GM21576 (cell line): Measurements from ENCODE around the gene HSD17B1.
"Not testable (repeated sequence)": the region's sequence is repeated elsewhere in the genome, so short reads cannot be mapped to it uniquely, and the experiment has no call there.

Experiments
- ATAC-seq: cut with Tn5 transposase; IDR thresholded peaks from one replicate; pipeline ENCODE4 v1.9.1; 2021; ENCODE audit warnings: mild to moderate bottlenecking, moderate library complexity; ENCODE audit not compliant: unreplicated experiment

Gene HSD17B1, protein sequence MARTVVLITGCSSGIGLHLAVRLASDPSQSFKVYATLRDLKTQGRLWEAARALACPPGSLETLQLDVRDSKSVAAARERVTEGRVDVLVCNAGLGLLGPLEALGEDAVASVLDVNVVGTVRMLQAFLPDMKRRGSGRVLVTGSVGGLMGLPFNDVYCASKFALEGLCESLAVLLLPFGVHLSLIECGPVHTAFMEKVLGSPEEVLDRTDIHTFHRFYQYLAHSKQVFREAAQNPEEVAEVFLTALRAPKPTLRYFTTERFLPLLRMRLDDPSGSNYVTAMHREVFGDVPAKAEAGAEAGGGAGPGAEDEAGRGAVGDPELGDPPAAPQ

DNA sequence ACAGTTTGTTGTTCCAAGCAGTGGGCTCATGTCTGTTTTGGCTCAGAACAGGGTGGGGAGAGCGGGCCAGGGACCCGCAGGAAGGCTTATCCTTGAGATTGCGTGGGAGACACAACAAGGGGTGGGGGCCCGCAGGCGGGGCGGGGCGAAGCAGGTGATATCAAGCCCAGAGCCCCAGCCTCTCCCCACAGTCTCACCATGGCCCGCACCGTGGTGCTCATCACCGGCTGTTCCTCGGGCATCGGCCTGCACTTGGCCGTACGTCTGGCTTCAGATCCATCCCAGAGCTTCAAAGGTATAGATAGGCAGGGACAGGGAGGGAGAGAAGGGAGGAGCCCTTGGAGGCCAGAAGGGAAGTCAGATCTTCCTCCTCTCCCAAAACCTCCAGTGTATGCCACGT, at the start of gene HSD17B1:
HSD17B1 (plus strand) TSS at position 188 of the 400 bp plus-strand sequence; CDS start at position 199, 11 bp downstream.
- not testable (repeated sequence) for ATAC-seq

DNA sequence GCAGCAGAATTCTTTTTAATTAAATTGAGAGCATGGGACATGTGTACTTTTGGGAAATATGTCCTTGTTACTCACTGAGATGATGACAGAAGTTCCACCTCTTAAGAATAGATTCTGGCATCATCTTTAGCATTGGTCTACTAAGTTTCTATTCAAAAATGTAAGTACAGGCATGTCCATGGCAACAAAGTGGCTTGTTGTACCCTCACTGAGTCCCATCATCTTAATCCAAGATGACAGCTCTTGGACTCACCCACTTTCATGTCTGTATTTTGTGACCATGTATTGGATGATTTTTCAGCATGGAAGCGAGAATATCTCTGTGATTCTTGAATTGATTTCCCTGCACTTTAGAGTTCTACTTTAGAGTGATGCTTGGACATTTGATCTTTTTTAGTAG, 49.8 kb upstream of the HSD17B1 start:
- ATAC-seq: no peak

DNA sequence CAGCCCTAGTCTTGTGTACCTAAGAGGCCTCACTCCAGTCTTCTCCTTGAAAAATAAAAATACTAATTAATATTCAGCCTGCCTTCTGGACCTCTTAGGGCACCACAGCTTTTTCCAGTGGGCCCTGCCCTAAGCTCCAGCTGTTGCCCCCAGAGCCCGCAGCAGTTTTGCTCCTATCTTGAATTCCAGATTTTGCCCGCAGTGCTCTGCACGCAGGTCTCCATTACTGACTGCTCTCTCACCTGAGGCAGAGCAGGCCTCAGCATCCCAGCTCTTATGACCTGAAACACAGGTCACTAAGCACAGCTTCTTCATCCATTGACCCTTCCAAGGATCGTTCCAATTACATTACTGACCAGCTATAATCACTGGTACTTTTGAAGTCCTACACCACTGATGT, 45.1 kb upstream of the HSD17B1 start:
- no peak for ATAC-seq

GRCh38 chr17:42508426-42509165, 44.1 kb upstream of the HSD17B1 start:
- no peak for ATAC-seq

- ATAC-seq: no peak
Measured at GRCh38 chr17:42509409-42509808, 43.3 kb upstream of the HSD17B1 start.

GRCh38 chr17:42509841-42510240, 42.9 kb upstream of the HSD17B1 start:
- no peak for ATAC-seq

DNA sequence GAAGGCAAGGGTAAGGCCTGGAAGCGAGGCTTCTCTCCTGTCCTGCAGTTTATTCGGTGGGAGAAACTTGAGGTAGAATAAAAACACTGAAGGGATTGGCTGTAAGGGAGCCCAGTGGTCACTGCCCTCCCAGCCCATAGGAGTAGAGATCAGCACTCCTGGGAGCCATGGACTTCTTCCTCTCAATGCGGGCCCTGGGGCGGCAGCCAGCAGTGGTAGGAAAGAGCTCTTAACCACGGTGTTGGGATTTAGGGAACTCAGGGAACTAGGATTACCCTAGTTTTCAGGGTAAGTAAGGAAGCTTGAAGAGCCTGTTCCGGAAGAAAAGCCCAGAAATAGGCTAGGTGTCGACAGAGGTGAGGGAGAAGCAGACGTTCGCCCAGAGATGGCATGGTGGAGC, 40.5 kb upstream of the HSD17B1 start:
- ATAC-seq: no peak

- no peak for ATAC-seq
Measured at GRCh38 chr17:42512733-42513251, 39.9 kb upstream of the HSD17B1 start.

DNA sequence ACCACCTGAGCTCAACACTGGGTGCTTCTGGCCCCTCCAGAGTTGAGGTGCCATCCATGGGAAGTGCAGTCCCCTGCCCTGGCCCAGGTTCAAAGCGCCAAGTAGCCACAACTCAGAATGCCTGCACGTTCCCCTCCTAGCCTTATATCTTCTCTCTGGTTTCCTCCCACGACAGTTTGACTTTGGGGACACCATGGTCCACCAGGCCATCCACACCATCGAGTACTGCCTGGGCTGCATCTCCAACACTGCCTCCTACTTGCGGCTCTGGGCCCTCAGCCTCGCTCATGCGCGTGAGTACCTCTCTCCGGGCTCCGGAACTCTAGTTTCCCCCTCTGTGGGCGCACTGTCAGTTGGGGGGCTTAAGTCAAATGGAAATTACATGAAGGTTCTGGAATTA, 39.0 kb upstream of the HSD17B1 start:
- no peak for ATAC-seq

DNA sequence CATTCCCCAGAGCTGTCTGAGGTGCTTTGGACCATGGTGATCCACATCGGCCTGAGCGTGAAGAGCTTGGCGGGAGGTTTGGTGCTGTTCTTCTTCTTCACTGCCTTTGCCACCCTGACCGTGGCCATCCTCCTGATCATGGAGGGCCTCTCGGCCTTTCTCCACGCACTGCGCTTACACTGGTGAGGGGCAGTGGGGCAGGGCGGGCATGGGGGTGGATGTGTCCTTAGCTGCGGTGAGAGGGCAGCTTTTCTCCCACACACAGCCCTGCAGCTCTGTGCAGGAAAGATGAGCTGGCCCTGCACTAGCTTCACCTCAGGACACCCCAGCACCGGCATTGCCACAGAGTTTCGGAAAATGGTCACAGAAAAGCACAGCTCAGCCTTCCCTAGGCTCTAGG, 38.4 kb upstream of the HSD17B1 start:
- ATAC-seq: no peak

- no peak for ATAC-seq
Measured at GRCh38 chr17:42514867-42515266, 37.9 kb upstream of the HSD17B1 start.

- ATAC-seq: no peak
Measured at GRCh38 chr17:42517516-42517915, 35.2 kb upstream of the HSD17B1 start.

DNA sequence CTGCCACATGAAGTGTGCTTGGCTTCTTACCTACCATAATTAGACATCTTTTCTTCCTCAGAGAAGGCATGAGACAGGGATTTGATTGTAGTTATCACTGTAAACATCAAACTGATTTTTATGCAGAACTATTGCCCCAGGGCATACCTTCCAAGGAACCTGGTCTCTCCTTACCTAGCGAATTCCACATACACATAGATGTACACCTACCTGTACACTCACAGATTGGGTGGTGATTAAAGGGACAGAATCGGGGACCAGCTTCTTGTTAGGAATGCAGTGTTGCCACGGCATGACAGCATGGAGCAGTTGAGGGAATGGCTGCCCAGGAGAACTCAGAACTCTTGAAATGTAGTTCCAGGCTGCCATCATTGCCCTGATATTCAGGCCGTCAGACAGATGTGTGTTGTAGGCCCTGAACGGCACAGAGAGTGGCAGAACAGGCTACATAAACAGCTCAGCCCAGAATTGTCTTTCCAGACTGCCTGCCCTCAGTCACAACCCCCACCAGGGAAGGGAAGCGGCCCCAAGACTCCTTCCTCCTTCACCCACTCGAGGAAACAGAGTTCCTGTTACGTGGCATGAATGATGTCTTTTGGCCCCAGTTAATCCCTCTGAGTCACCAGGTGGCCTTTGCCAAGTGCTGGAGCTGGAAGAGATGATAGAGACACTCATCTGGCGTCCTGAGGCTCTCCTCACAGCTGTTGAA, 34.5 kb upstream of the HSD17B1 start:
- ATAC-seq: no peak

GRCh38 chr17:42518755-42519545, 33.8 kb upstream of the HSD17B1 start:
- no peak for ATAC-seq

- no peak for ATAC-seq
Measured at GRCh38 chr17:42519546-42520491, 32.9 kb upstream of the HSD17B1 start.

GRCh38 chr17:42520540-42520951, 32.2 kb upstream of the HSD17B1 start:
- ATAC-seq: no peak

- ATAC-seq: no peak
Measured at GRCh38 chr17:42521036-42521435, 31.7 kb upstream of the HSD17B1 start.

DNA sequence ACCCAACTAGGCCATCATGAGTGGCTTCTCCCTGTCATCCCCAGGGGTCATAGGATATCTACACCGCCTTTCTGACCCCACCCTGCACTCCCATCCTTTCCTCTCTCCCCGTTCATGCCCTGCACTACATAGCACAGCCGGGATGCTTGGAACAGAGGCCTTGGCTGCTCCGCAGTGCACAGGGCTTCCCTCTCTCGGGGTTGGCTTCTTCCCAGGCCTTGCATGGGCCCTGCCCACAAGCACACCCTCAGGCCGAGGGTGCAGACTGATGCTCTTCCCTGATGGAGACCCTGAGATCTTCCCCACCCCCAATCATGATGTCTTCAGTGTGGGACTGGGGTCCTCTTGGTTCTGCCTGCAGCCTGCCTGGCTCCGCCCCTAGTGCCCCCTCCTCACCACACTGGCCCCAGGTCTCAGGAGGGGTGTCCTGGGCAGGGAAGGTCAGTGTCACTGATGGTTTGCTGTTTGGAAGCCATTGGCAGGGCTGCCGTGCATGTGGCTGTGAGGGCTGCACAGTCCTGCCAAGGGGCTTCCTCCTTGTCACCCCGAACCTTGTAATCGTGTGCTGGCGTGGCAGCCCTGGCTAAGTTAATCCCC, 31.0 kb upstream of the HSD17B1 start:
- no peak for ATAC-seq

DNA sequence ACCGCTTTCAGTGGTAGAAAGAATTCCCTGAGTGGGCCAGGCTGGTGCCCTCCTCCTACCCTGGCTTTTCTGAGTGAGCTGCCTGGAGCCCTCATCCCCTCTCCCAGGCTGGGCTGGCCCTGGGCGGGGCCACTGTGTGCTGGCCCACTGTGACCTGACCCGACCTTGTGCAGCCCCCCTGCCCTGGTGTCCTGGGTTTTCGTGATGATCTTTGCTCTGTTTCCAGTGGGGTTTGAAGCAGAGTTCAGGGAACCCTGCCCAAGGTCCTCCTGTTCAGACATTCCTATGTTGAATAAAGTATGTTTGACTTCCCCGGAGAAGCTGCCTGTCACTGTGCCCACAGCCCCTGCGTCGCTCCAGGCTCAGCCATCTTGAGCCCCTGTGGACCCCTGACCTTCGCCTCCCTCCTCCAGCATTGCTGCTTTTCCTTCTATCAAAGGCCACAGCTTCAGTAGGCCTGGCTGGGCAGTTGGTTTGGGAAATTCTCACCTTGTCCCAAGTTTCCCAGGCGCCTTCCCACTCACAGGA, 30.4 kb upstream of the HSD17B1 start:
- ATAC-seq: no peak
